GM19455 (cell line): ENCODE results near the gene JOSD2.

ENCODE experiments used
- ATAC-seq: cut with Tn5 transposase; IDR thresholded peaks from one replicate; pipeline ENCODE4 v1.9.1; 2021; ENCODE audit not compliant: unreplicated experiment

JOSD2 gene

GRCh38 chr19:50514346-50515167, 3.6 kb upstream of the JOSD2 start:
- no peak for ATAC-seq

GRCh38 chr19:50513746-50514345, 2.9 kb upstream of the JOSD2 start, which contains the start of gene ASPDH:
Gene ASPDH, minus strand, starts transcription at chr19:50513913. Its CDS starts 90 bp downstream, at chr19:50513823.
- no peak for ATAC-seq

GRCh38 chr19:50512999-50513745, 2.2 kb upstream of the JOSD2 start:
- no peak for ATAC-seq

- ATAC-seq: no peak
These were observed 1.4 kb upstream of the JOSD2 start for GRCh38 chr19:50512112-50512998.

- ATAC-seq: no peak
These were observed 307 bp downstream of the JOSD2 start for GRCh38 chr19:50510700-50511068.

- no peak for ATAC-seq
These were observed 795 bp downstream of the JOSD2 start for GRCh38 chr19:50510121-50510670.

- no peak for ATAC-seq
These were observed 1.6 kb downstream of the JOSD2 start for GRCh38 chr19:50509366-50509765.

- no peak for ATAC-seq
These were observed 2.2 kb downstream of the JOSD2 start for GRCh38 chr19:50508843-50509190.

- no peak for ATAC-seq
These were observed 3.6 kb downstream of the JOSD2 start for GRCh38 chr19:50507376-50507775.

GRCh38 chr19:50506700-50507099, 4.3 kb downstream of the JOSD2 start:
- ATAC-seq: no peak

- ATAC-seq: no peak
These were observed 5.0 kb downstream of the JOSD2 start for GRCh38 chr19:50505856-50506611.

GRCh38 chr19:50501568-50502475, 9.2 kb downstream of the JOSD2 start:
- no peak for ATAC-seq

- no peak for ATAC-seq
These were observed 9.8 kb downstream of the JOSD2 start for GRCh38 chr19:50501186-50501567.

GRCh38 chr19:50500753-50501151, 10.2 kb downstream of the JOSD2 start:
- ATAC-seq: no peak

- ATAC-seq: no peak
These were observed 10.8 kb downstream of the JOSD2 start for GRCh38 chr19:50500060-50500752.

- no peak for ATAC-seq
These were observed 12.6 kb downstream of the JOSD2 start for GRCh38 chr19:50498219-50499056.

GRCh38 chr19:50497022-50497405, 14.0 kb downstream of the JOSD2 start:
- ATAC-seq: no peak
